CD4-positive, alpha-beta T cell (primary cell): ENCODE results near the gene FOSL1. TPM values are rescaled to one million over a fixed set of nuclear protein-coding genes. Genes with fewer than 3 reads are reported as not detected.

Experiments used
- ATAC-seq: fragments of 200-7000 bp; cut with Tn5 transposase; one replicate; pipeline ENCODE4 v1.10.0; 2022; ENCODE audit warnings: mild to moderate bottlenecking; ENCODE audit not compliant: poor library complexity
- CTCF ChIA-PET: fragments of 350-600 bp; sonication (Branson Sonifier 250); formaldehyde crosslinking; loops from one replicate; lab custom pipeline; 2021; ENCODE audit warnings: antibody characterized with exemption, inconsistent platforms; lab: Charles Lee
- POLR2A ChIA-PET: fragments of 350-600 bp; sonication (Branson Sonifier 250); formaldehyde crosslinking; loops from one replicate; lab custom pipeline; 2021; ENCODE audit warnings: antibody characterized with exemption, inconsistent platforms; lab: Charles Lee
- DNase-seq, 14 experiments: peaks; one replicate each; pipeline ENCODE4 v3.0.0-alpha.2; 2013 to 2020; ENCODE audit warnings: mixed read lengths in 2 of 14
- H3K27ac ChIP-seq, 2 donors: one replicate each; pipeline versions ENCODE4 v1.5.1 to v1.7.0; 2013; ENCODE audit warnings: low read length in 2 of 2, low read depth in 1 of 2, mild to moderate bottlenecking in 1 of 2
- H3K27me3 ChIP-seq, 2 experiments: 1 replicate in 1 of 2; 2 replicates in 1 of 2; pipeline versions ENCODE4 v1.6.1 to v1.7.0; 2013; ENCODE audit warnings: low read length in 2 of 2, control low read depth in 1 of 2, mild to moderate bottlenecking in 1 of 2, moderate library complexity in 1 of 2; ENCODE audit not compliant: insufficient read depth in 2 of 2, control insufficient read depth in 1 of 2
- H3K36me3 ChIP-seq: one replicate; pipeline ENCODE4 v1.6.1; 2013; ENCODE audit warnings: low read length, control low read depth; ENCODE audit not compliant: insufficient read depth
- H3K4me1 ChIP-seq: one replicate; pipeline ENCODE4 v1.6.1; 2013; ENCODE audit warnings: low read length, control low read depth; ENCODE audit not compliant: insufficient read depth
- H3K4me3 ChIP-seq: one replicate; pipeline ENCODE4 v1.5.1; 2013; ENCODE audit warnings: mild to moderate bottlenecking, low read length, moderate library complexity
- H3K9me3 ChIP-seq, 2 experiments: 1 replicate in 1 of 2; 2 replicates in 1 of 2; pipeline versions ENCODE4 v1.6.1 to v1.7.0; 2013; ENCODE audit warnings: low read length in 2 of 2, mild to moderate bottlenecking in 2 of 2, control low read depth in 1 of 2, moderate library complexity in 1 of 2; ENCODE audit not compliant: control insufficient read depth in 1 of 2, insufficient read depth in 1 of 2
- H3K27ac Mint-ChIP-seq: one replicate; pipeline ENCODE4 v1.8.0; 2020; ENCODE audit warnings: mixed read lengths
- H3K27me3 Mint-ChIP-seq: one replicate; pipeline ENCODE4 v1.8.0; 2021; ENCODE audit warnings: mixed read lengths
- H3K36me3 Mint-ChIP-seq: one replicate; pipeline ENCODE4 v1.8.0; 2021; ENCODE audit warnings: low read depth, mixed read lengths
- H3K4me1 Mint-ChIP-seq: one replicate; pipeline ENCODE4 v1.8.0; 2021; ENCODE audit warnings: low read depth, mixed read lengths
- H3K4me3 Mint-ChIP-seq: one replicate; pipeline ENCODE4 v1.8.0; 2020; ENCODE audit warnings: mild to moderate bottlenecking, mixed read lengths
- H3K9me3 Mint-ChIP-seq: one replicate; pipeline ENCODE4 v1.8.0; 2020; ENCODE audit warnings: mixed read lengths
- intact Hi-C, 2 experiments: fragments of 100-400 bp; cut with DNase I in 1 of 2; cut with micrococcal nuclease in 1 of 2; formaldehyde crosslinking; loops; one replicate each; pipeline versions ENCODE4 v1.15.1 to v1.9.0; 2023 to 2025; cut with DNase I, micrococcal nuclease
- total RNA-seq, 174 experiments: library from RNA in 2 of 174; stranded (reverse) in 2 of 174; gene quantifications; one replicate each; pipeline ENCODE4 v1.2.3 and lab custom pipeline; 2021 to 2026
- TF ChIP-seq, protein P1 (sequence below): fragments of 200-600 bp; IDR thresholded peaks from one replicate; pipeline ENCODE4 v1.8.0; 2022; ENCODE audit warnings: antibody characterized with exemption, mild to moderate bottlenecking

Gene FOSL1
- total RNA-seq, 2 experiments from 2014 or later = 1.8 to 2.2 TPM

DNA sequence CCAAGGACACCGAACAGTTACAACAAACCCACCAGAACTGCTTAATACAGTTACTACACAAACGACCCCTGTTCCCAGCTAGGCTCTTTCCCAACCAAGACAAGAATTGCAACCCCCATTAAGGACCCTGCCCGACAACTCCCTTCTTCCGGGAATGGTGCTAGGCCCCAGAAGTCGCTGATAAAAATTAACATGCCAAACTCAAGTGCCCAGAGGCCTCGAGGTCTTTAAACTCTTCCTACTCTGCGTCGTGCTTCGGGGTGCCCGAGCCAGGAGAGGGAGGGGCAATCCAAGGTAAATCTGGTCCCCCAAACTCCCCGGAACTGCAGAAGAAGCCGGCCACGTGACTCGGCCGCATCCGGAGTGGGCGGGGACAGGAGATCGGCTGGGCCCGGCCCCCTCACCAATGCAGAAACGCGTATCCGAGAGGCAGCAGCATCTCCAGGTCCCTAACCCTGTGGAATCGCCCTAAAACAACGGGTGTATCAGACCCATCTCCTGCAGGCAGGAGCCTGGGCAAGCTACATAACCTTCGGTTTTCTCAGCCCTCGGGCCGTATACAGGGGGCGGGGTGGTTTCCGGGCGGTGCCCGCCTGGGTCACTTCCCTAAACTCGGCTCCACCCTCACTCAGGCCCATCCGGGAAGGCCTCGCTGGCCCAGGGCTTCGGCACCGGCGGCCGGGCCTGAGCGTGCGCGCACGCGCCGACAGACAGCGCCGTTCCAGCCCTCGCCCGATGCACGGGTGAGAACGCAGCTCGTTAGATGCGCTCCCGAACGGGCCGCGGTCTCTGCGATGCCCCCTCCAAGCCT, 43.3 kb downstream of the FOSL1 start:
- H3K4me3 ChIP-seq = peak overlapping the region; percentile 90
- peaks cover 0 to 12% of the 10 kb centered on the region in 2 experiments for H3K9me3 ChIP-seq
- H3K27me3 ChIP-seq = no peaks in the 10 kb centered on the region
- Mint-ChIP-seq H3K4me1 (peaks cover 52% of the 10 kb centered on the region), H3K4me3 (peak overlapping the region; percentile 84), H3K27ac (peak overlapping the region; percentile 94), H3K36me3 (peaks cover 87% of the 10 kb centered on the region), H3K9me3 (no peaks in the 10 kb centered on the region), H3K27me3 (no peaks in the 10 kb centered on the region)
- H3K4me1 ChIP-seq = peaks cover 71% of the 10 kb centered on the region
- TF ChIP-seq, protein P1, sequence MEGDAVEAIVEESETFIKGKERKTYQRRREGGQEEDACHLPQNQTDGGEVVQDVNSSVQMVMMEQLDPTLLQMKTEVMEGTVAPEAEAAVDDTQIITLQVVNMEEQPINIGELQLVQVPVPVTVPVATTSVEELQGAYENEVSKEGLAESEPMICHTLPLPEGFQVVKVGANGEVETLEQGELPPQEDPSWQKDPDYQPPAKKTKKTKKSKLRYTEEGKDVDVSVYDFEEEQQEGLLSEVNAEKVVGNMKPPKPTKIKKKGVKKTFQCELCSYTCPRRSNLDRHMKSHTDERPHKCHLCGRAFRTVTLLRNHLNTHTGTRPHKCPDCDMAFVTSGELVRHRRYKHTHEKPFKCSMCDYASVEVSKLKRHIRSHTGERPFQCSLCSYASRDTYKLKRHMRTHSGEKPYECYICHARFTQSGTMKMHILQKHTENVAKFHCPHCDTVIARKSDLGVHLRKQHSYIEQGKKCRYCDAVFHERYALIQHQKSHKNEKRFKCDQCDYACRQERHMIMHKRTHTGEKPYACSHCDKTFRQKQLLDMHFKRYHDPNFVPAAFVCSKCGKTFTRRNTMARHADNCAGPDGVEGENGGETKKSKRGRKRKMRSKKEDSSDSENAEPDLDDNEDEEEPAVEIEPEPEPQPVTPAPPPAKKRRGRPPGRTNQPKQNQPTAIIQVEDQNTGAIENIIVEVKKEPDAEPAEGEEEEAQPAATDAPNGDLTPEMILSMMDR = no peak
- ChIA-PET CTCF (interaction anchor here (5.2 kb wide), 1 partner anchor 32 kb away, joined by 80 read pairs; the partner anchor contains the start of genes CCDC85B and FIBP), POLR2A (interaction anchor here (0.6 to 5.8 kb wide), 14 partner anchors 17 to 523 kb away, joined by 3 to 248 read pairs (median 5); partner anchors contain the start of genes BANF1, CCDC85B, DPF2 and EIF1AD)
- ATAC-seq (peak; percentile 12), DNase-seq (peak; percentile 73 to 91 (median 82))
- H3K27ac ChIP-seq = peak overlapping the region; percentile 52 to 64
- intact Hi-C loops = loop anchor here in 1 of 2 experiments (1.0 to 10.0 kb wide), 4 partner anchors 24 to 428 kb away; partner anchors contain the start of genes C11orf68, DRAP1, PCNX3 and SNX32
- peaks cover 52% of the 10 kb centered on the region for H3K36me3 ChIP-seq

DNA sequence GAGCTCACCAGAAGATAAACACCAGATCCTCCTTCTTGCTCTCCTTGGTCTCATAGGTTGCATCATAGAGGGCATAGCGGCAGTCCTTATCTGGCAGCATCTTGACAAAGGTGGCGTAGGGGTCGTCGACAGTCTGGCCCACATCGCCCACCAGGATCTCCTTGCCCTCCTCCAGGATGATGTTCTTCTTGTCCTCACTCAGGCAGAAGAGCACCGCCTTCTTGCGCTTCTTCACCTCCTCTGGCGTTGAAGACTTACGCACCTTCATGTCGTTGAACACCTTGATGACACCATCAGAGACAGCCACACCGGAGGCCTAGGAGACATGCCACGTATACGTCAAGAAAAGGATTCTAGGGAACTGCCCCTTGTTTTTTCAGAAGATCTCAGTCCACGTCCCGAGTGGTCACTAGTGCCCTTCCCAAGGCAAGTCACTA, 44.2 kb downstream of the FOSL1 start:
- Histone ChIP-seq H3K4me1 (peaks cover 62% of the 10 kb centered on the region), H3K36me3 (peaks cover 57% of the 10 kb centered on the region), H3K27ac (peak overlapping the region; percentile 52 to 64), H3K4me3 (peak overlapping the region; percentile 90), H3K9me3 (peaks cover 6 to 21% of the 10 kb centered on the region in 2 experiments), H3K27me3 (no peaks in the 10 kb centered on the region)
- Mint-ChIP-seq H3K27ac (peak overlapping the region; percentile 94), H3K4me3 (peak overlapping the region; percentile 84), H3K27me3 (no peaks in the 10 kb centered on the region), H3K36me3 (peaks cover 85% of the 10 kb centered on the region), H3K9me3 (no peaks in the 10 kb centered on the region), H3K4me1 (peaks cover 48% of the 10 kb centered on the region)
- peak in 2 of 14 experiments; percentile 23 to 31 for DNase-seq
- TF ChIP-seq, protein P1 = no peak
- CTCF ChIA-PET = no interaction called here
- POLR2A ChIA-PET = interaction anchor here (1.1 kb wide), 1 partner anchor 34 kb away, joined by 4 read pairs; the partner anchor contains the start of gene CCDC85B
- ATAC-seq = no peak
- intact Hi-C loops = loop anchor here in 1 of 2 experiments (1.0 to 10.0 kb wide), 4 partner anchors 23 to 429 kb away; partner anchors contain the start of genes C11orf68, DRAP1, PCNX3 and SNX32
